LHCN-M2 (cell line): ENCODE results near the gene CYP2A6. TPM values are rescaled to one million over a fixed set of nuclear protein-coding genes. Genes with fewer than 3 reads are reported as not detected.
"Not testable (repeated sequence)": the region's sequence is repeated elsewhere in the genome, so short reads cannot be mapped to it uniquely, and the experiment has no call there.

Source experiments
- DNase-seq: peaks from one replicate; pipeline ENCODE4 v3.0.0-alpha.2; 2012; ENCODE audit warnings: low read depth
- polyA plus RNA-seq: library from polyadenylated mRNA; unstranded; fragments of >200 nt; gene quantifications from one replicate; pipeline ENCODE4 v1.2.1, GENCODE V29; 2012; ENCODE audit warnings: missing spikeins
- total RNA-seq: library from RNA; depleted of rRNA; stranded (reverse); fragments of >200 nt; gene quantifications from 2 replicates; pipeline ENCODE4 v1.2.3, GENCODE V29; 2014; rRNA removed

CYP2A6 gene
- not detected in 2 replicates for total RNA-seq
- not detected for polyA plus RNA-seq

GRCh38 chr19:40850277-40850676 lies at the start of gene CYP2A6:
CYP2A6 (minus strand) TSS chr19:40850447; CDS start chr19:40850426, 21 bp downstream.
- not testable (repeated sequence) for DNase-seq

- not testable (repeated sequence) for DNase-seq
Measured at GRCh38 chr19:40899964-40900363, 49.7 kb upstream of the CYP2A6 start.

- DNase-seq, result not testable (repeated sequence)
Measured at GRCh38 chr19:40896843-40897789, 46.9 kb upstream of the CYP2A6 start.

GRCh38 chr19:40896418-40896796 lies 46.2 kb upstream of the CYP2A6 start:
- no peak for DNase-seq

- DNase-seq, result no peak
Measured at GRCh38 chr19:40893112-40893511, 42.9 kb upstream of the CYP2A6 start.

- no peak for DNase-seq
Measured at GRCh38 chr19:40889366-40889765, 39.1 kb upstream of the CYP2A6 start.

GRCh38 chr19:40888191-40888590 lies 37.9 kb upstream of the CYP2A6 start:
- DNase-seq, result no peak

- not testable (repeated sequence) for DNase-seq
Measured at GRCh38 chr19:40884187-40884931, 34.1 kb upstream of the CYP2A6 start.

- not testable (repeated sequence) for DNase-seq
Measured at GRCh38 chr19:40882062-40882461, 31.8 kb upstream of the CYP2A6 start, which contains the start of gene CYP2A7. CYP2A7 (minus strand) TSS chr19:40882231; CDS start chr19:40882210, 21 bp downstream.

- DNase-seq, result not testable (repeated sequence)
Measured at GRCh38 chr19:40879349-40879748, 29.1 kb upstream of the CYP2A6 start.

GRCh38 chr19:40875526-40875951 lies 25.3 kb upstream of the CYP2A6 start:
- DNase-seq, result not testable (repeated sequence)

- DNase-seq, result not testable (repeated sequence)
Measured at GRCh38 chr19:40874874-40875273, 24.6 kb upstream of the CYP2A6 start.

GRCh38 chr19:40873873-40874272 lies 23.6 kb upstream of the CYP2A6 start:
- DNase-seq, result not testable (repeated sequence)

GRCh38 chr19:40872209-40872608 lies 22.0 kb upstream of the CYP2A6 start:
- no peak for DNase-seq

- DNase-seq, result no peak
Measured at GRCh38 chr19:40867701-40868100, 17.5 kb upstream of the CYP2A6 start.

- DNase-seq, result not testable (repeated sequence)
Measured at GRCh38 chr19:40864739-40865496, 14.7 kb upstream of the CYP2A6 start.

GRCh38 chr19:40862785-40863184 lies 12.5 kb upstream of the CYP2A6 start:
- peak; percentile 37 for DNase-seq

- DNase-seq, result no peak
Measured at GRCh38 chr19:40862333-40862732, 12.1 kb upstream of the CYP2A6 start.

- DNase-seq, result no peak
Measured at GRCh38 chr19:40858109-40858508, 7.9 kb upstream of the CYP2A6 start.

- not testable (repeated sequence) for DNase-seq
Measured at GRCh38 chr19:40852467-40853152, 2.4 kb upstream of the CYP2A6 start.

GRCh38 chr19:40846722-40847121 lies 3.5 kb downstream of the CYP2A6 start:
- DNase-seq, result not testable (repeated sequence)
